ENCODE data around the gene MSL3B.

The MSL3B gene

DNA sequence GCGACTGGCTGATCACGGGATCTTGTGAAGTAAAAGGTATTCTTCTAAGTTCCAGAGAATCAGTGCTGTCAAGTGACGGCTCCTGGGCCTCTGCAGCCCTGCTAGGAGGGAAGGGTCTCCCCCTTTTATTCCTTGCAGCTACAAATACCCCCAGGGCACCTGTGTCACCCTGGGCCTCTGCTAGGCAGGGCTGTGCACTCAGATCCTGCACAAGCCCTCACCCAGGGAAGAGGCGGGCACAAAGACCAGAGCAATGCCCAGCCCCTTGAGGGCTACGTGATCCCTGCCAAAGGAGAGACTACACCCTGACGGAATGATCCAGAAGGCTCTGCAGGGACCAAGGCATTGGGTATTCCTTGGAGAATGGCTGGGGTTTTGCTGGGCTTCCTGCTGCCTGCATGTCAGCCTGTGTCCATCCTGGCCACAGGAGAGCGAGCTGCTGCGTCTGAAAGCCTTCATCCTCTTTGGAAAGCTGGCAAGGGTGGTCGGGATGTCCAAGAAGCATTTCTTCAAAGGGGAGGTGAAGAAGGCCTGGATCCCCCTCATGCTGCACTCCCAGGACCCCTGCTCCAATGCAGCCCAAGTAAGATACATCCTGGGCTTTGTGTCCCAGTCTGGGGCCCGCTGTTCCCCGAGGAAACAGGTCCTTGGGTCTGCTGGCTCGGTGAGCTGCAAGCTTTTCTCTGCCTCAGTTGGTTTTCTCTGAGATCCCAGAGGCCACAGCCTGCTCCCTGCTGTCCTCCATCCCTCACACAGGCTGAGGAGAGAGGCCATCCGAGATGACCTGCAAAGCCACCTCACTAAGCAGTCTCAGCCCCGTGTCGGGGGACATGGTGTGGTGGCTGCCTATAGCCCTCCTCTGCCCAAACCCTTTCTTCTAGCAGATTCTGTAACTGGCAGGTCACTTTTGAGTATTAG, 38.7 kb downstream of the MSL3B start:
- Histone ChIP-seq H3K36me3 (no peaks in the 10 kb centered on the region), H3K4me3 (no peak overlapping the region), H3K9me3 (replicated peaks) (peaks cover 8% of the 10 kb centered on the region), H3K27ac (replicated peaks) (no peak overlapping the region), H3K27me3 (ENCODE audit: low read depth) (peaks cover 12% of the 10 kb centered on the region), H3K4me1 (no peaks in the 10 kb centered on the region)
- no peak for DNase-seq
- intact Hi-C loops (cut with micrococcal nuclease), result no loop called here
- TF ChIP-seq, protein P1, sequence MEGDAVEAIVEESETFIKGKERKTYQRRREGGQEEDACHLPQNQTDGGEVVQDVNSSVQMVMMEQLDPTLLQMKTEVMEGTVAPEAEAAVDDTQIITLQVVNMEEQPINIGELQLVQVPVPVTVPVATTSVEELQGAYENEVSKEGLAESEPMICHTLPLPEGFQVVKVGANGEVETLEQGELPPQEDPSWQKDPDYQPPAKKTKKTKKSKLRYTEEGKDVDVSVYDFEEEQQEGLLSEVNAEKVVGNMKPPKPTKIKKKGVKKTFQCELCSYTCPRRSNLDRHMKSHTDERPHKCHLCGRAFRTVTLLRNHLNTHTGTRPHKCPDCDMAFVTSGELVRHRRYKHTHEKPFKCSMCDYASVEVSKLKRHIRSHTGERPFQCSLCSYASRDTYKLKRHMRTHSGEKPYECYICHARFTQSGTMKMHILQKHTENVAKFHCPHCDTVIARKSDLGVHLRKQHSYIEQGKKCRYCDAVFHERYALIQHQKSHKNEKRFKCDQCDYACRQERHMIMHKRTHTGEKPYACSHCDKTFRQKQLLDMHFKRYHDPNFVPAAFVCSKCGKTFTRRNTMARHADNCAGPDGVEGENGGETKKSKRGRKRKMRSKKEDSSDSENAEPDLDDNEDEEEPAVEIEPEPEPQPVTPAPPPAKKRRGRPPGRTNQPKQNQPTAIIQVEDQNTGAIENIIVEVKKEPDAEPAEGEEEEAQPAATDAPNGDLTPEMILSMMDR (IDR thresholded peaks at IDR 0.05; ENCODE audit: borderline replicate concordance), result no peak

DNA sequence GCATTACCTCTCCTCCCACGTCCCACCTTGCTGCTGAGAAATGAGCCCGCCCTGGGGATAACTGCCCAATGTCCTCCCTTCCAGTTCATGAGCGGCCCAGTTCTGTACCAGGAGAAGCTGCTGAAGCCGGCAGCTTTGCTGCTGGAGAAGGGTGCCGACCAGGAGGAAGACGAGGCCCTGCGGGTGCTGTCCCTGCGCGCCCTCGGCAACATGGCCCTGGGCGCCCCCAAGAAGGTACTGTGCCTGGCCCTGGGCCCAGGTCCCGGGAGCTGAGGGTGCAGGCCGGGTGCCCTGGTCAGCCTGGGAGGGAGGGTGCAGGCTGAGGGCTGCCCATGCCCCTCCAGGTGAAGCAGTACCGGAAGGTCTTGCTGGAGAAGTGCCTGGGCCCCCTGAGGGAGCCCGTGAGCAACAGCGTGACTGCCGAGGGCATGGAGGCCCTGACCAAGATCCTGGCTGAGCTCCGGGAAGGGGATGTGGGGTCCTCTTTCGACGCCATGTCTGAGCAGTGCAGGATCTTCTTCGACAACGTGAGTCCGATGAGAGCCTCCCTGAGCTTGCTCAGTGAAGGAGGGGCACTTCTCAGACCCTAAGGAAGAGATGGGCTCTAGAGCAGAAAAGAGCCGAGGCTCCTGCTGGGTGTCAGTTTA, 39.5 kb downstream of the MSL3B start:
- no peaks in the 10 kb centered on the region for H3K36me3 ChIP-seq
- H3K4me3 ChIP-seq, result no peak overlapping the region
- no peak overlapping the region for H3K27ac ChIP-seq (replicated peaks)
- TF ChIP-seq, protein P1 (IDR thresholded peaks at IDR 0.05; ENCODE audit: borderline replicate concordance), result no peak
- intact Hi-C loops (cut with micrococcal nuclease), result no loop called here
- peaks cover 8% of the 10 kb centered on the region for H3K9me3 ChIP-seq (replicated peaks)
- DNase-seq, result no peak
- H3K27me3 ChIP-seq (ENCODE audit: low read depth), result peaks cover 12% of the 10 kb centered on the region
- H3K4me1 ChIP-seq, result no peaks in the 10 kb centered on the region

DNA sequence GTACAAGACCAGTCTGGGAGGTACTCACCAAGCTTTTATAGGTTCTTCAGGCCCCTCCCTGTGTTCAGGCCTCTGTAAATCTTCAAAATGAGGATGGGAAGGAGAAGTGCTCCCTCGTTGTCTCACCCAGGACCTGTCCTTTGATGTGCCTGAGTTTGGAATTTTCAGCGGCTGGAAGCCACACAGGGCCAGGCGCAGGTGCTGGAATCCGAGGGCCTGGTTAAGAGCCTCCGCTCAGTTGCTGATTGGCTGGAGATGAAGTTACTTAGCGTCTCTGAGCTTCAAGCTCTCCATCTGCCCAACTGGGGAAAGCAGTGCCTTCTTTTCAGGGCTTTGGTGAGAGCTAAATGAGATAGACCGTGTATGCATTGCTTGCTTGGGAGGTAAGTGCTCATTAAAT, 43.8 kb downstream of the MSL3B start:
- Histone ChIP-seq H3K4me3 (no peak overlapping the region), H3K4me1 (no peaks in the 10 kb centered on the region), H3K27me3 (ENCODE audit: low read depth) (peaks cover 27% of the 10 kb centered on the region), H3K9me3 (replicated peaks) (peaks cover 8% of the 10 kb centered on the region), H3K36me3 (no peaks in the 10 kb centered on the region), H3K27ac (replicated peaks) (no peak overlapping the region)
- TF ChIP-seq, protein P1 (IDR thresholded peaks at IDR 0.05; ENCODE audit: borderline replicate concordance), result no peak
- DNase-seq, result no peak
- intact Hi-C loops (cut with micrococcal nuclease), result no loop called here

DNA sequence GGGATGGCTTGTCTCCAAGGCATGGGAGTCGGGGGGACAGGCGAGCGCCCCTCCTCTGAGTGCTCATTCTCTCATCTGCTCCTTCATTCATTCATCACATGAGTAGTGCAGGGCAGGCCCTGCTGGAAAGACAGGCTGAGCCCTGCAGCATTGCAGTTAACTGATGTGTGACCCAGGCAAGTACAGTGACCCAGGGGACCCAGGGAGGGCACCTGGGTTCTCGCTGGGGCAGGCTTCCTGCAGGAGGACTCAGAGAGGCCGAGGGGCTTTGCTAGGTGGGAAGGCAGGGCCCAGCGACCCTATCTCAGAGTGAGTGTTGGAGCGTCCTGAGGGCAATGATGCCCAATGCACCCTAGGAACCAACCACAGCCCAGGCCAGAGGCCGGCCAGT, 44.5 kb downstream of the MSL3B start:
- TF ChIP-seq, protein P1 (IDR thresholded peaks at IDR 0.05; ENCODE audit: borderline replicate concordance), result no peak
- no peak for DNase-seq
- Histone ChIP-seq H3K27me3 (ENCODE audit: low read depth) (peaks cover 26% of the 10 kb centered on the region), H3K27ac (replicated peaks) (no peak overlapping the region), H3K4me1 (no peaks in the 10 kb centered on the region), H3K36me3 (no peaks in the 10 kb centered on the region), H3K4me3 (no peak overlapping the region), H3K9me3 (replicated peaks) (peaks cover 8% of the 10 kb centered on the region)
- intact Hi-C loops (cut with micrococcal nuclease), result no loop called here

DNA sequence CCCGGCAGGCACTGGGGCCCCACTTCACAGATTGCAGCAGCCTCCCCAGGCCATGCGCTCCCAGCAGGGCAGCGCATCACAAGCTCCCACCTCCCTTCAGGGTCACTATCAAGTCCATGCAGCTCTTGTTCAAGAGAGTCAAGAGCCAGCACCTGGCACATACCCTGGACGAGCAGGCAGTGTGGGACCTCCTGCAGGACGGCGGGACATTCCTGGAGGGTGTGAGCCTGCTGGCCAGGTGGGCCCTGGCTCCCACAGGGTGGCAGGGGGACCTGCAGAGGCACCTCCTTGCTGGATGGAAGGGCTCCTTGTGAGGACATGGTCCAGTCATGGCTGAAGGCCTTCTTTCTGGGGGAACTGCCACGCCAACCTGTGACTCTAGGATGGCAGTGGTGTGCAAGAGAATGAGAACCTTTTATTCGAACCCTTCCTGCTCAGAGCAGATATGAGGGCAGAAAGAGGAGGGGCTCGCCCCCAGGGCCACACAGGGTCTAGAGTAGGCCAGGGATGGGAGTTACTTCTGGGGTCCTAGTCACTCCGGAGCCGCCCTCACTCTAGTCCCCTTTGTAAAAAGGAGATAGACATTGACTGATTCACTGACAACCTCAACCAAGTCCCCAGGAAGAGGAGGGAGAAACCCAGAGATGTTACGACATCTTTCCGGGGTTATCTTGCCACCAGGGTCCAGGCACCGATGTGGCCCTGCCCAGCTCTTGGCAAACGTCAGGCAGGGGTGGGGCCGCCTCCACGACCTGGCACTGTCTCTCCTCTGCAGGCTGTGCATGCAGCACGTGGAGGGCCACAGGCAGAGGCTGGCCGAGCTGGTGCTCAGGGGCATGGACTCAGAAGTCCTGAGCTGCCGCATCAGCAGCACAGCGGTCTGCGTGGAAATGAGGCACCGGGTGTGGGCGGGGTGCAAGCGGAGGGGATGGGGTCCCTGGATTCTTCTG, 45.1 kb downstream of the MSL3B start:
- Histone ChIP-seq H3K27me3 (ENCODE audit: low read depth) (peaks cover 28% of the 10 kb centered on the region), H3K9me3 (replicated peaks) (peaks cover 8% of the 10 kb centered on the region), H3K36me3 (no peaks in the 10 kb centered on the region), H3K4me1 (no peaks in the 10 kb centered on the region), H3K4me3 (no peak overlapping the region), H3K27ac (replicated peaks) (no peak overlapping the region)
- TF ChIP-seq, protein P1 (IDR thresholded peaks at IDR 0.05; ENCODE audit: borderline replicate concordance), result no peak
- intact Hi-C loops (cut with micrococcal nuclease), result no loop called here
- DNase-seq, result no peak

Data from left ventricle myocardium inferior (tissue), 1 donor.